Neural cell (in vitro differentiated cells): ENCODE data around the gene ATP8B4. TPM values are rescaled to one million over a fixed set of nuclear protein-coding genes. Genes with fewer than 3 reads are reported as not detected.

ENCODE experiments used
- H2AFZ ChIP-seq: fragments of 200-600, 300-800 bp; sonication (generic), shearing (Covaris generic); 2 replicates; pipeline ENCODE4 v1.6.0; 2014; ENCODE audit warnings: low read depth, mild to moderate bottlenecking, antibody characterized with exemption, low read length, moderate library complexity
- H3F3A ChIP-seq: fragments of 200-600 bp; shearing (Covaris generic); 2 replicates; pipeline ENCODE4 v1.6.1; 2016; ENCODE audit warnings: mild to moderate bottlenecking, moderate library complexity, mixed read lengths, antibody characterized with exemption, low read length; ENCODE audit not compliant: insufficient read depth, poor library complexity, severe bottlenecking
- H3K27ac ChIP-seq: fragments of 200-600, 300-800 bp; sonication (generic), shearing (Covaris generic); 2 replicates; pipeline ENCODE4 v1.5.1; 2014; ENCODE audit warnings: mild to moderate bottlenecking, low read length, moderate library complexity
- H3K27me3 ChIP-seq: fragments of 300-800, 200-600 bp; sonication (generic), shearing (Covaris generic); 2 replicates; pipeline ENCODE4 v1.6.0; 2014; ENCODE audit warnings: mild to moderate bottlenecking, low read depth, low read length, moderate library complexity; ENCODE audit not compliant: insufficient read depth
- H3K36me3 ChIP-seq: fragments of 300-800, 200-600 bp; sonication (generic), shearing (Covaris generic); 2 replicates; pipeline ENCODE4 v1.5.1; 2014; ENCODE audit warnings: mild to moderate bottlenecking, antibody characterized with exemption, low read length, moderate library complexity; ENCODE audit not compliant: insufficient read depth
- H3K4me2 ChIP-seq: fragments of 300-800, 200-600 bp; sonication (generic), shearing (Covaris generic); 2 replicates; pipeline ENCODE4 v1.6.0; 2014; ENCODE audit warnings: mild to moderate bottlenecking, low read length
- H3K4me3 ChIP-seq: fragments of 300-800, 200-600 bp; sonication (generic), shearing (Covaris generic); 2 replicates; pipeline ENCODE4 v1.5.1; 2014; ENCODE audit warnings: mild to moderate bottlenecking, low read length, moderate library complexity
- H3K79me2 ChIP-seq: fragments of 200-600 bp; shearing (Covaris generic); replicated peaks from 2 replicates; pipeline ENCODE4 v1.6.0; 2014; ENCODE audit warnings: mild to moderate bottlenecking, low read length, moderate library complexity; ENCODE audit not compliant: insufficient read depth
- H3K9ac ChIP-seq: fragments of 300-800, 200-600 bp; sonication (generic), shearing (Covaris generic); 2 replicates; pipeline ENCODE4 v1.6.1; 2016; ENCODE audit warnings: mild to moderate bottlenecking, low read length, mixed read lengths
- H3K9me2 ChIP-seq: fragments of 200-600 bp; shearing (Covaris generic); 2 replicates; pipeline ENCODE4 v1.6.1; 2016; ENCODE audit warnings: mild to moderate bottlenecking, low read length, mixed read lengths; ENCODE audit not compliant: insufficient read depth
- H3K9me3 ChIP-seq: fragments of 200-600, 300-800 bp; sonication (generic), shearing (Covaris generic); 2 replicates; pipeline ENCODE4 v1.6.1; 2016; ENCODE audit warnings: mild to moderate bottlenecking, mixed run types, low read length, moderate library complexity, mixed read lengths
- H4K20me1 ChIP-seq: fragments of 200-600 bp; shearing (Covaris generic); 2 replicates; pipeline ENCODE4 v1.6.1; 2016; ENCODE audit warnings: mild to moderate bottlenecking, mixed run types; ENCODE audit not compliant: insufficient read depth
- EP300 ChIP-seq: fragments of 450-650 bp; conservative IDR thresholded peaks from 2 replicates; pipeline ENCODE4 v1.6.1; 2014; ENCODE audit warnings: antibody characterized with exemption, mild to moderate bottlenecking, moderate library complexity; ENCODE audit not compliant: poor library complexity, severe bottlenecking
- EZH2 ChIP-seq: fragments of 200-600, 300-800 bp; shearing (Covaris generic), sonication (generic); IDR thresholded peaks from 2 replicates; pipeline ENCODE4 v1.6.1; 2014; ENCODE audit warnings: antibody characterized with exemption, low read length, borderline replicate concordance, mild to moderate bottlenecking; ENCODE audit not compliant: insufficient read depth, poor library complexity, severe bottlenecking
- MXI1 ChIP-seq: fragments of 450-650 bp; conservative IDR thresholded peaks from 2 replicates; pipeline ENCODE4 v1.6.1; 2014; ENCODE audit warnings: antibody characterized with exemption, mild to moderate bottlenecking; ENCODE audit not compliant: poor library complexity, severe bottlenecking
- POLR2AphosphoS5 ChIP-seq: IDR thresholded peaks from 2 replicates; pipeline ENCODE4 v1.6.1; 2012
- RAD21 ChIP-seq: fragments of 450-650 bp; conservative IDR thresholded peaks from 2 replicates; pipeline ENCODE4 v1.6.1; 2014; ENCODE audit warnings: antibody characterized with exemption, mild to moderate bottlenecking, moderate library complexity
- SMC3 ChIP-seq: fragments of 450-650 bp; conservative IDR thresholded peaks from 2 replicates; pipeline ENCODE4 v1.6.1; 2014; ENCODE audit warnings: antibody characterized with exemption, mild to moderate bottlenecking, moderate library complexity; ENCODE audit not compliant: poor library complexity
- TAF1 ChIP-seq: IDR thresholded peaks from 2 replicates; pipeline ENCODE4 v1.6.1; 2012; ENCODE audit warnings: low read depth
- polyA plus RNA-seq: library from polyadenylated mRNA; depleted of rRNA; stranded (reverse); fragments of >200 nt; gene quantifications from 2 replicates; pipeline ENCODE4 v1.2.3, GENCODE V29; 2014
- TF ChIP-seq, protein P1 (sequence below): fragments of 450-650 bp; IDR thresholded peaks from 2 replicates; pipeline ENCODE4 v1.5.1; 2014; ENCODE audit warnings: antibody characterized with exemption, mild to moderate bottlenecking, moderate library complexity; ENCODE audit not compliant: poor library complexity, severe bottlenecking
- TF ChIP-seq, protein P2 (sequence below): IDR thresholded peaks from 2 replicates; pipeline ENCODE4 v1.6.1; 2012; ENCODE audit warnings: borderline replicate concordance

ATP8B4 gene
- polyA plus RNA-seq, 1 donor from 2014 or later: 2.9 TPM

- Histone ChIP-seq H3K27me3 (no peaks in the 10 kb centered on the region), H3K36me3 (no peaks in the 10 kb centered on the region), H3K79me2 (no peaks in the 10 kb centered on the region), H2AFZ (no peak overlapping the region), H4K20me1 (no peaks in the 10 kb centered on the region), H3K9me3 (no peaks in the 10 kb centered on the region), H3K4me2 (no peak overlapping the region), H3F3A (no peaks in the 10 kb centered on the region), H3K9ac (no peak overlapping the region), H3K9me2 (no peaks in the 10 kb centered on the region), H3K4me3 (no peak overlapping the region), H3K27ac (no peak overlapping the region)
- TF ChIP-seq TAF1 (no peak), EZH2 (no peak), RAD21 (peak; percentile 39), MXI1 (no peak), POLR2AphosphoS5 (no peak), SMC3 (peak; percentile 44), EP300 (peak; percentile 22)
- TF ChIP-seq, protein P1, sequence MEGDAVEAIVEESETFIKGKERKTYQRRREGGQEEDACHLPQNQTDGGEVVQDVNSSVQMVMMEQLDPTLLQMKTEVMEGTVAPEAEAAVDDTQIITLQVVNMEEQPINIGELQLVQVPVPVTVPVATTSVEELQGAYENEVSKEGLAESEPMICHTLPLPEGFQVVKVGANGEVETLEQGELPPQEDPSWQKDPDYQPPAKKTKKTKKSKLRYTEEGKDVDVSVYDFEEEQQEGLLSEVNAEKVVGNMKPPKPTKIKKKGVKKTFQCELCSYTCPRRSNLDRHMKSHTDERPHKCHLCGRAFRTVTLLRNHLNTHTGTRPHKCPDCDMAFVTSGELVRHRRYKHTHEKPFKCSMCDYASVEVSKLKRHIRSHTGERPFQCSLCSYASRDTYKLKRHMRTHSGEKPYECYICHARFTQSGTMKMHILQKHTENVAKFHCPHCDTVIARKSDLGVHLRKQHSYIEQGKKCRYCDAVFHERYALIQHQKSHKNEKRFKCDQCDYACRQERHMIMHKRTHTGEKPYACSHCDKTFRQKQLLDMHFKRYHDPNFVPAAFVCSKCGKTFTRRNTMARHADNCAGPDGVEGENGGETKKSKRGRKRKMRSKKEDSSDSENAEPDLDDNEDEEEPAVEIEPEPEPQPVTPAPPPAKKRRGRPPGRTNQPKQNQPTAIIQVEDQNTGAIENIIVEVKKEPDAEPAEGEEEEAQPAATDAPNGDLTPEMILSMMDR: no peak
- TF ChIP-seq, protein P2, sequence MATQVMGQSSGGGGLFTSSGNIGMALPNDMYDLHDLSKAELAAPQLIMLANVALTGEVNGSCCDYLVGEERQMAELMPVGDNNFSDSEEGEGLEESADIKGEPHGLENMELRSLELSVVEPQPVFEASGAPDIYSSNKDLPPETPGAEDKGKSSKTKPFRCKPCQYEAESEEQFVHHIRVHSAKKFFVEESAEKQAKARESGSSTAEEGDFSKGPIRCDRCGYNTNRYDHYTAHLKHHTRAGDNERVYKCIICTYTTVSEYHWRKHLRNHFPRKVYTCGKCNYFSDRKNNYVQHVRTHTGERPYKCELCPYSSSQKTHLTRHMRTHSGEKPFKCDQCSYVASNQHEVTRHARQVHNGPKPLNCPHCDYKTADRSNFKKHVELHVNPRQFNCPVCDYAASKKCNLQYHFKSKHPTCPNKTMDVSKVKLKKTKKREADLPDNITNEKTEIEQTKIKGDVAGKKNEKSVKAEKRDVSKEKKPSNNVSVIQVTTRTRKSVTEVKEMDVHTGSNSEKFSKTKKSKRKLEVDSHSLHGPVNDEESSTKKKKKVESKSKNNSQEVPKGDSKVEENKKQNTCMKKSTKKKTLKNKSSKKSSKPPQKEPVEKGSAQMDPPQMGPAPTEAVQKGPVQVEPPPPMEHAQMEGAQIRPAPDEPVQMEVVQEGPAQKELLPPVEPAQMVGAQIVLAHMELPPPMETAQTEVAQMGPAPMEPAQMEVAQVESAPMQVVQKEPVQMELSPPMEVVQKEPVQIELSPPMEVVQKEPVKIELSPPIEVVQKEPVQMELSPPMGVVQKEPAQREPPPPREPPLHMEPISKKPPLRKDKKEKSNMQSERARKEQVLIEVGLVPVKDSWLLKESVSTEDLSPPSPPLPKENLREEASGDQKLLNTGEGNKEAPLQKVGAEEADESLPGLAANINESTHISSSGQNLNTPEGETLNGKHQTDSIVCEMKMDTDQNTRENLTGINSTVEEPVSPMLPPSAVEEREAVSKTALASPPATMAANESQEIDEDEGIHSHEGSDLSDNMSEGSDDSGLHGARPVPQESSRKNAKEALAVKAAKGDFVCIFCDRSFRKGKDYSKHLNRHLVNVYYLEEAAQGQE: no peak
These were observed 19.4 kb upstream of the ATP8B4 start for GRCh38 chr15:50138391-50138790.

GRCh38 chr15:50137893-50138292 is 18.9 kb upstream of the ATP8B4 start:
- no peaks in the 10 kb centered on the region for H3F3A ChIP-seq
- H3K9me3 ChIP-seq: no peaks in the 10 kb centered on the region
- no peak overlapping the region for H3K27ac ChIP-seq
- no peaks in the 10 kb centered on the region for H3K79me2 ChIP-seq
- H3K27me3 ChIP-seq: no peaks in the 10 kb centered on the region
- no peak overlapping the region for H3K9ac ChIP-seq
- no peak overlapping the region for H3K4me2 ChIP-seq
- TF ChIP-seq EZH2 (no peak), SMC3 (no peak)
- TF ChIP-seq, protein P1: no peak
- H2AFZ ChIP-seq: no peak overlapping the region
- no peak overlapping the region for H3K4me3 ChIP-seq
- no peaks in the 10 kb centered on the region for H4K20me1 ChIP-seq
- H3K9me2 ChIP-seq: no peaks in the 10 kb centered on the region
- no peaks in the 10 kb centered on the region for H3K36me3 ChIP-seq
